ENCODE measurements around the gene GSN.
A peak's percentile ranks its signal among the peaks of the same experiment; 100 is the strongest.

Gene GSN

DNA sequence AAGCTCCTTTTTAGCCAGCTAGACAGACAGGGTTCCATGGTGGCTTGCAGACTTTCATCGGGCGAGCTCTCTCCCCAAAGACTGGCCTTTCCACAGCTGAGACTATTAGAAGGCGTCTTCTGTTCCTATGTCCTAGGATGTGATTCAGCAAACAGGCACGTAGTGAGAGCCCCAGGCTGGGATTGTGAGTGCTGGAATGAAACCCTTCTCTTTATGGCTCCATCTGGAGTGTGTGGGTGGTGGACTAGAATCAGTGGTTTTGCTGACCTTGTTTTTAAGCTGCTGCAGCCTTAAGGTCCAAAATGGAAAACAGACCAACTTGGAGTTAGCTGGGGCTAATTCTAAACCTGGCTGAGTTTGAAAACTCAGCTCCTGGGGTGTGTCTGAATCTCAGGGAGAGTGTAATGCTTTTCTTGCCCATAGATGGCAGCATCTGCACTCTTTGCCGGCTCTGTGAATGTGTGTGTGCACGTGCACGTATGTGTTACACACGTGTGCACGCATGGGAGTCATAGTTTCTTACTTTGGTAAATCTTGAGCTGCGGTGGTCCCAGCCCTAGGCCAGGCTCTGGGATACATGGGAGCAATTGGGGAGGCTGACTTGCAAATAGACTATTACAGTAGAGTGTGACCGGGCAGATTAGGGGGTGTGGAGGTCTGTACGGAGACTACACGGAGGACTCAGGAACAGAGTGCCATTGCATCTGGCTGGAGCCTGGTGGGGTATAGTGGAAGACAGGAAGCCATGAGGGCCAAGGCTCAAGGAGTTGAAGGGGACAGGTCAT lies 10.7 kb downstream of the GSN start:
- DNase-seq (ENCODE audit: insufficient read length, low spot score) (no peak), FAIRE-seq (no peak)
- TF ChIP-seq, protein P1, sequence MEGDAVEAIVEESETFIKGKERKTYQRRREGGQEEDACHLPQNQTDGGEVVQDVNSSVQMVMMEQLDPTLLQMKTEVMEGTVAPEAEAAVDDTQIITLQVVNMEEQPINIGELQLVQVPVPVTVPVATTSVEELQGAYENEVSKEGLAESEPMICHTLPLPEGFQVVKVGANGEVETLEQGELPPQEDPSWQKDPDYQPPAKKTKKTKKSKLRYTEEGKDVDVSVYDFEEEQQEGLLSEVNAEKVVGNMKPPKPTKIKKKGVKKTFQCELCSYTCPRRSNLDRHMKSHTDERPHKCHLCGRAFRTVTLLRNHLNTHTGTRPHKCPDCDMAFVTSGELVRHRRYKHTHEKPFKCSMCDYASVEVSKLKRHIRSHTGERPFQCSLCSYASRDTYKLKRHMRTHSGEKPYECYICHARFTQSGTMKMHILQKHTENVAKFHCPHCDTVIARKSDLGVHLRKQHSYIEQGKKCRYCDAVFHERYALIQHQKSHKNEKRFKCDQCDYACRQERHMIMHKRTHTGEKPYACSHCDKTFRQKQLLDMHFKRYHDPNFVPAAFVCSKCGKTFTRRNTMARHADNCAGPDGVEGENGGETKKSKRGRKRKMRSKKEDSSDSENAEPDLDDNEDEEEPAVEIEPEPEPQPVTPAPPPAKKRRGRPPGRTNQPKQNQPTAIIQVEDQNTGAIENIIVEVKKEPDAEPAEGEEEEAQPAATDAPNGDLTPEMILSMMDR (IDR thresholded peaks at IDR 0.05; ENCODE audit: insufficient read depth, missing control alignments): peak; percentile 80

DNA sequence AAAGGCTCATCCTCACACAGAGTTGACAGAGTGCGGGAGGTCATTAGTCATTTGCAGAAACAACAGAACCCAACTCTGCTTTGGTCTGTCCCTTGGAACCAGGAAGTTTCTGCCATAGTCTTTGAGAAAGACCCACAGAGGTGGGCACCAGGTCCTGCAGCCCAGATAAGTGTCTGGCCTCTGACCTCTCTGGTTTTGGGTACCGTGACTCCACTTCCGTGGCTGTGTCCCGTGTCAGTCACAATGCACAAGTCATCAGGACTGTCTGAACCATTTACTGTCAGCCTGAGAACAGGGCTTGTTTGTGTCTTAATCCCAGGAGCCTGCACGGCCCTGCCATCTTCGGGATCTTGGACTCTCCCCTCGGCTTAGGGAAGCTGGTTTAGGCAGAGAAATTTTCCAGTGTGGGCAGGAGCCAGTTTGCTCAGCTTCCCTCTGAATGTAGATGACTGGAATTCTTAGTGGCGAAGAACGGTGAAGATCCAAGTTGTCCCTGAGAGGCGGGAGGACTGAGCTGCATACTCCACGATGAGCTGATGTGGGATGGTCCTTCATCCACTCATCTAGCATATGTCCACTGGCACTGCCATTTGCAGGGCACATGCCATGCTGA lies 11.9 kb downstream of the GSN start:
- FAIRE-seq: no peak
- TF ChIP-seq, protein P1 (IDR thresholded peaks at IDR 0.05; ENCODE audit: insufficient read depth, missing control alignments): no peak

DNA sequence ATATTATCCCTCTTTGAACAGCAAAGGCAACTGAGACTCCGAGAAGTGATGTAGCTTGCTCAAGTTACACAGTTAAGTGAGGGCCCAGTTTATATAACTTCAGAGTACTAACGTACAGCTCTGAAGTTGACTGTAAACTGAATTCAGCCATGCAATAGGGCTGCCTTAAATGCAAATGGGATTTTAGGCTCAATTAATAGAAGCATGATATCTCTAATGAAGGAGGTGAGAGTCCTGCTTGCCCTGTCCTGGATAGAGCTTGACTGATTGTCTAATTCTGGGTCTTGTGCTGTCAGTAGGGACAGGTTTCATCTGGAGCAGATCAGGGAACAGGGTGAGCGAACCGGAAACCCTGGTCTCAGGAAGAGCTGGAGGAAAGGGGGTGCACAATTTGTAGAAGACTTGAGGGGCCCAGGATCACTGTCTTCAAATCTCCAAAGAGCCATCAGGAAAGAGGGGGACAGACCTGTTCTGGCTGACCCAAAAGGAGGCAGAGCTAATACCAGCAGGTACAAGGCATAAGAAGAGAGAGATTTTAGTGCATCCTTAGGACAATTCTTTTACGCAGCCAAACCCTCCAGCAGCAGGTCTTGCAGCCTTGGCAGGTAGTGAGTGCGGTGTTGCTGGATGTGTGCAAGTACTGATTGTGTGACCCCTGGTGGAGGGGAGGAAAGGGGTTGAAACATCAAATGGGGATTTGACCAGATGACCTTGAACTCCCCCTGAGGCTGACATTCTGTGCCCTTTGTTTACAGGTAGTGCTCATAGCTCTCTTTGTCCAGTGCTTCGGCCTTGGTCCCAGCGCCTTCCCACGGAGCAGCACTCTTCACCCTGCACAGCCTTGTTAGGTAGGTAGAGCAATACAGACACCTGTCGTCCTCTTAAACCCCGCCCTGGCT lies 13.0 kb downstream of the GSN start:
- TF ChIP-seq, protein P1 (IDR thresholded peaks at IDR 0.05; ENCODE audit: insufficient read depth, missing control alignments): no peak
- FAIRE-seq (no peak), DNase-seq (ENCODE audit: insufficient read length, low spot score) (no peak)

More for the DNA sequence above, 11.9 kb downstream of the GSN start:
- DNase-seq (ENCODE audit: insufficient read length, low spot score): no peak

DNA sequence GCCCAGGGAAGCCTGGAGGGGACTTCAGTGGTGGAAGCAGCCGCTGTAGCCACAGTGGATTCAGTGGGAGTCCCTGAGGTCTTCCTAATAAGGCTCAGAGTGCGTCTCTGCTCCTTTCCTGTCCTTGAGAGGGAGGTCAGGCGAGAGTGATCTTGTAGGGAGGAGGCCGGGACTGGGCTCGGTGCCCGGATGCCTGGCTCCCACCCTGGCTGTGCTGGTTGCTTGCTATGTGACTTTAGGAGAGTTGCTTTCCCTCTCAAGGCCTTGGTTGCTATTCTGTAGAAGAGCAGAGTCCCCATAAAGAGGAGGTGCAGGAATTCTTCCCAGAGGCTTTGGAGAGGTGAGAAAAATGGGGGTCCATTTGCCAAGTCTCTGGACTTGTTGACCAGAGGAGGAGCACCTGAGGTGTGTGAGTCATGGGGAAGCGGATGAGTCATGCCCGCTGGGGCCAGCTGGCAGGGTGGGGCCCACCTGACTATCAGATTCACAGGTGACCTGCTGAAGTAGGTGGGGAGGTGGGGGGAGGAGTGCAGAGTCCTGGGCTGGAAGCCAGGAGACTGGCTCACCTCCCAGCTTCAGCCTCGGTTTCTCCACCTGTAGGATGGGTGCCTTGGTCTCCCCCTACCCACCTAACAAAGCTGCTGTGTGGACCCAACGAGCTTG lies 13.8 kb downstream of the GSN start:
- DNase-seq (ENCODE audit: insufficient read length, low spot score) (no peak), FAIRE-seq (no peak)
- TF ChIP-seq, protein P1 (IDR thresholded peaks at IDR 0.05; ENCODE audit: insufficient read depth, missing control alignments): no peak

DNA sequence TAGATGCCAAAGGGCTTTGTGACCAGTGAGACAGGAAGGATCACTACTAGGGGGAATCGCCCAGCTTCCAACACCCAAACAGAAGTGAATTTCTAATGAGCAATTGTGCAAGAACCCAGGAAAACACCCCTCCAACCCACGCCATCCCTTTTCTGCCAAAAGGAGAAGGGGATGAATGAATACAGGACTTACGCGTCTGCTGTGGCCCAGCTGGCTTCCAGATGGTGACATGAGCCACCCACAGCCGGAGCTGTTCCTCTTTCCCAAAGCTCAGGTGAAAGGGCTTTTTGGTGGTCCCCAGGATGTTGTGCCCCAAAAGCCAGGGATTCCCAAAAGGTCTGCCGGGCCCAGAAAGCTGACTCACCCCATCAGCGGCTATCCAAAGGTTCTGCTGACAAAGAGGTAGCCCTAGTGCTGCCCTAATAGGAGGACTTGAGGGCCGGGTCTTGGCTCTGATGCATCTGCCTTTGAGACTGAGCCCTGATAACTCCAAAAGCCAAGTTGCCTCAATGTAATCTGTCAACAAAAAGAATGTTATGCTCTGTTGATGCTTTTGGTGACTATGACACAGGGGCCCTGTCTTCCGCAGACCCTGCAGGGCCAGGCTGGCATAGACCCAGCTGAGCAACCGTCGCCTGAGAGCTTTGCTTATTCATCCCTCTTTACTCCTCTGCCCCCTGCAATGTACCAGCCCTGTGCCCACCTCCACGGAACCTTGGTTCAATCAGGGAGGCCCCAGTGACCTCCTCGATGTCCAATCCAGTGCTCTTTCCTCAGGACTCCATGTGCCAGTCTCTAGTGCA lies 14.5 kb downstream of the GSN start:
- FAIRE-seq: no peak
- TF ChIP-seq, protein P1 (IDR thresholded peaks at IDR 0.05; ENCODE audit: insufficient read depth, missing control alignments): no peak
- no peak for DNase-seq (ENCODE audit: insufficient read length, low spot score)

DNA sequence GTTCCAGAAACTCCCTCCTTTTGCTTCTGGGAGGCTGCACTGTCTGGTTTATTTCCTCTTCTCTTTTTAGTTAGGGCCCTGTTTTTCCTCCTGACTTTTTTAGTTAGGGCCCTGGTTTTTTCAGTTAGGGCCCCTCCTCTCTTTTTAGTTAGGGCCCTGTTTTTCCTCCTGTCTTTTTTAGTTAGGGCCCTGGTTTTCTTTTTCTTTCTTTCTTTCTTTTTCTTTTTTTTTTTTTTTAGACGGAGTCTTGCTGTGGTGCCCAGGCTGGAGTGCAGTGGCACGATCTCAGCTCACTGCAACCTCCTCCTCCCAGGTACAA lies 15.1 kb downstream of the GSN start:
- FAIRE-seq (no peak), DNase-seq (ENCODE audit: insufficient read length, low spot score) (no peak)
- TF ChIP-seq, protein P1 (IDR thresholded peaks at IDR 0.05; ENCODE audit: insufficient read depth, missing control alignments): no peak

Data from D721Med (cell line).